Spinal cord (tissue), 10 donors: ENCODE measurements around the gene DDAH1. TPM values are rescaled to one million over a fixed set of nuclear protein-coding genes. Genes with fewer than 3 reads are reported as not detected.

ENCODE experiments used
- DNase-seq, 6 donors: peaks; one replicate each; pipeline versions ENCODE4 v3.0.0 to v3.0.0-alpha.2; 2013 to 2015; ENCODE audit warnings: low spot score in 6 of 6, low read depth in 4 of 6
- H3K27ac ChIP-seq: one replicate; pipeline ENCODE4 v1.5.1; 2013; ENCODE audit warnings: low read depth, low read length, control low read depth
- H3K27me3 ChIP-seq: one replicate; pipeline ENCODE4 v1.6.1; 2013; ENCODE audit warnings: low read length; ENCODE audit not compliant: control insufficient read depth, insufficient read depth
- H3K36me3 ChIP-seq: one replicate; pipeline ENCODE4 v1.6.1; 2013; ENCODE audit warnings: low read length; ENCODE audit not compliant: control insufficient read depth, insufficient read depth
- H3K4me1 ChIP-seq: one replicate; pipeline ENCODE4 v1.6.1; 2013; ENCODE audit warnings: low read length; ENCODE audit not compliant: control insufficient read depth, insufficient read depth
- H3K4me3 ChIP-seq: one replicate; pipeline ENCODE4 v1.5.1; 2013; ENCODE audit warnings: low read depth, low read length, control low read depth
- H3K9me3 ChIP-seq: one replicate; pipeline ENCODE4 v1.6.1; 2013; ENCODE audit warnings: low read length; ENCODE audit not compliant: control insufficient read depth, insufficient read depth
- WGBS: methylation state at CpG from one replicate; pipeline ENCODE4 v1.1.5; 2013; ENCODE audit warnings: missing lambda C conversion rate; ENCODE audit not compliant: insufficient coverage; 5-methylcytosine and 5-hydroxymethylcytosine counted together
- polyA plus RNA-seq, 2 donors: library from polyadenylated mRNA; unstranded; fragments of 120-200 nt; gene quantifications; one replicate each; pipeline ENCODE4 v1.2.1, GENCODE V29; 2013; ENCODE audit not compliant: insufficient read length in 2 of 2
- total RNA-seq, 2 donors: library from RNA; depleted of rRNA in 1 of 2; stranded (reverse); fragments of 120-200 nt in 1 of 2; fragments of >200 nt in 1 of 2; gene quantifications; one replicate each; pipeline versions ENCODE4 v1.2.3 to v1.2.4, GENCODE V29; 2013 to 2014
- donor health status: healthy.

The DDAH1 gene
- total and polyA plus RNA-seq, 4 donors, result 68.1 to 203 (median 122) TPM

- DNase-seq, result no peak
- no peaks in the 10 kb centered on the region for H3K36me3 ChIP-seq
- no peaks in the 10 kb centered on the region for H3K27me3 ChIP-seq
- no CpG with 5 or more reads among the region's 3 CpGs for WGBS
- no peaks in the 10 kb centered on the region for H3K4me1 ChIP-seq
- no peak overlapping the region for H3K4me3 ChIP-seq
- H3K27ac ChIP-seq, result peak overlapping the region; percentile 1
- H3K9me3 ChIP-seq, result peaks cover 4% of the 10 kb centered on the region
Observed at GRCh38 chr1:85330214-85330631, 134.7 kb downstream of the DDAH1 start.

GRCh38 chr1:85328713-85329397 lies 136.1 kb downstream of the DDAH1 start:
- no peak for DNase-seq

GRCh38 chr1:85327759-85328158 lies 137.2 kb downstream of the DDAH1 start:
- H3K4me3 ChIP-seq, result no peak overlapping the region
- WGBS, result no CpG with 5 or more reads among the region's 2 CpGs
- no peaks in the 10 kb centered on the region for H3K27me3 ChIP-seq
- DNase-seq, result no peak
- no peaks in the 10 kb centered on the region for H3K4me1 ChIP-seq
- H3K9me3 ChIP-seq, result no peaks in the 10 kb centered on the region
- H3K27ac ChIP-seq, result no peak overlapping the region
- H3K36me3 ChIP-seq, result peaks cover 5% of the 10 kb centered on the region

More at GRCh38 chr1:85328713-85329397, 136.1 kb downstream of the DDAH1 start:
- Histone ChIP-seq H3K9me3 (peaks cover 4% of the 10 kb centered on the region), H3K36me3 (peaks cover under 1% of the 10 kb centered on the region), H3K27ac (no peak overlapping the region), H3K4me1 (no peaks in the 10 kb centered on the region), H3K4me3 (no peak overlapping the region), H3K27me3 (no peaks in the 10 kb centered on the region)
- WGBS, result 80% methylated on average over 3 of the region's 3 CpGs

GRCh38 chr1:85326851-85327250 lies 138.1 kb downstream of the DDAH1 start:
- no peaks in the 10 kb centered on the region for H3K27me3 ChIP-seq
- no peak for DNase-seq
- 100% methylated on average over 1 of the region's 5 CpGs for whole genome bisulfite sequencing

GRCh38 chr1:85326336-85326735 lies 138.6 kb downstream of the DDAH1 start:
- H3K27me3 ChIP-seq, result no peaks in the 10 kb centered on the region
- H3K36me3 ChIP-seq, result peaks cover 5% of the 10 kb centered on the region
- H3K9me3 ChIP-seq, result no peaks in the 10 kb centered on the region
- no peak overlapping the region for H3K27ac ChIP-seq
- no peaks in the 10 kb centered on the region for H3K4me1 ChIP-seq
- no peak for DNase-seq
- 60% methylated on average over 1 of the region's 2 CpGs for WGBS
- no peak overlapping the region for H3K4me3 ChIP-seq

More at GRCh38 chr1:85326851-85327250, 138.1 kb downstream of the DDAH1 start:
- Histone ChIP-seq H3K36me3 (peaks cover 5% of the 10 kb centered on the region), H3K9me3 (no peaks in the 10 kb centered on the region), H3K4me1 (no peaks in the 10 kb centered on the region), H3K4me3 (no peak overlapping the region), H3K27ac (no peak overlapping the region)

- no peak overlapping the region for H3K4me3 ChIP-seq
- H3K27ac ChIP-seq, result no peak overlapping the region
- no peak for DNase-seq
- H3K36me3 ChIP-seq, result peaks cover 5% of the 10 kb centered on the region
- H3K4me1 ChIP-seq, result no peaks in the 10 kb centered on the region
- no peaks in the 10 kb centered on the region for H3K27me3 ChIP-seq
- no peaks in the 10 kb centered on the region for H3K9me3 ChIP-seq
Observed at GRCh38 chr1:85325920-85326319, 139.0 kb downstream of the DDAH1 start.

- Histone ChIP-seq H3K36me3 (peaks cover 5% of the 10 kb centered on the region), H3K9me3 (no peaks in the 10 kb centered on the region), H3K27ac (no peak overlapping the region), H3K27me3 (no peaks in the 10 kb centered on the region), H3K4me1 (no peaks in the 10 kb centered on the region), H3K4me3 (no peak overlapping the region)
- 100% methylated on average over 2 of the region's 5 CpGs for WGBS
- DNase-seq, result no peak
Observed at GRCh38 chr1:85323770-85324169, 141.2 kb downstream of the DDAH1 start.

- Histone ChIP-seq H3K9me3 (no peaks in the 10 kb centered on the region), H3K4me3 (no peak overlapping the region), H3K4me1 (no peaks in the 10 kb centered on the region), H3K27me3 (no peaks in the 10 kb centered on the region), H3K36me3 (peaks cover 5% of the 10 kb centered on the region), H3K27ac (no peak overlapping the region)
- DNase-seq, result no peak
- 44% methylated on average over 1 of the region's 2 CpGs for WGBS
Observed at GRCh38 chr1:85322655-85323054, 142.3 kb downstream of the DDAH1 start.

GRCh38 chr1:85321237-85321964 lies 143.6 kb downstream of the DDAH1 start:
- Histone ChIP-seq H3K36me3 (peaks cover 5% of the 10 kb centered on the region), H3K27me3 (no peaks in the 10 kb centered on the region), H3K27ac (no peak overlapping the region), H3K4me1 (peaks cover 3% of the 10 kb centered on the region), H3K9me3 (no peaks in the 10 kb centered on the region), H3K4me3 (no peak overlapping the region)
- DNase-seq, result no peak
- WGBS, result 88% methylated on average over 4 of the region's 7 CpGs
